K562 (cell line): ENCODE data around the gene TGFB2. TPM values are rescaled to one million over a fixed set of nuclear protein-coding genes. Genes with fewer than 3 reads are reported as not detected.

Experiments
- ESRRB ChIP-seq: fragments of 250-450 bp; sonication (Bioruptor Pico); IDR thresholded peaks from 2 replicates; pipeline ENCODE4 v1.5.0; 2020; ENCODE audit warnings: mild to moderate bottlenecking, moderate library complexity, borderline replicate concordance
- FOXM1 ChIP-seq, 2 experiments: fragments of 450-650 bp in 1 of 2; sonication (generic) in 1 of 2; formaldehyde crosslinking in 1 of 2; IDR thresholded peaks; 2 replicates each; pipeline versions ENCODE4 v1.6.1 to v1.9.0; 2017 to 2022; ENCODE audit warnings: low read depth in 2 of 2, mild to moderate bottlenecking in 2 of 2, missing genetic modification reagents in 1 of 2, moderate library complexity in 1 of 2
- TBL1XR1 ChIP-seq, 2 experiments: IDR thresholded peaks; 2 replicates each; pipeline ENCODE4 v1.6.1; 2012; ENCODE audit warnings: improper control_type of control experiment in 2 of 2, low read length in 2 of 2, mild to moderate bottlenecking in 1 of 2
- ZNF143 ChIP-seq: sonication (generic); formaldehyde crosslinking; IDR thresholded peaks from 2 replicates; pipeline ENCODE4 v1.9.0; 2022; ENCODE audit warnings: mild to moderate bottlenecking, missing genetic modification reagents
- ZNF57 ChIP-seq: fragments of 450-650 bp; formaldehyde crosslinking; IDR thresholded peaks from 2 replicates; pipeline ENCODE4 v1.4.0; 2020; ENCODE audit warnings: mild to moderate bottlenecking, moderate library complexity
- ZNF75A ChIP-seq: fragments of 450-650 bp; formaldehyde crosslinking; IDR thresholded peaks from 2 replicates; pipeline ENCODE4 v1.4.0; 2020; ENCODE audit warnings: mild to moderate bottlenecking
- polyA plus RNA-seq, 8 experiments: library from polyadenylated mRNA; depleted of rRNA in 4 of 8; stranded (reverse) in 5 of 8; unstranded in 3 of 8; fragments of >200 nt; fragmentation: Nextera tagmentation in 2 of 8; fragmentation: Illumina TruSeq in 1 of 8; extraction: Ambion mirVana in 2 of 8; extraction: Trizol in 1 of 8; gene quantifications; 2 replicates each; pipeline versions ENCODE4 v1.2.1 to v1.2.3, GENCODE V29; 2011 to 2014; ENCODE audit warnings: inconsistent platforms in 1 of 8, missing spikeins in 1 of 8
- total RNA-seq, 7 experiments: library from RNA; depleted of rRNA in 6 of 7; stranded (reverse); fragments of >200 nt in 6 of 7; fragmentation: Illumina TruSeq in 2 of 7; extraction: Trizol in 2 of 7; gene quantifications; 2 replicates each; pipeline versions ENCODE4 v1.2.1 to v1.2.3, GENCODE V29; 2011 to 2021; ENCODE audit warnings: low replicate concordance in 1 of 7
- TF ChIP-seq, protein P1 (sequence below): fragments of 450-650 bp; IDR thresholded peaks from 2 replicates; pipeline ENCODE4 v1.6.1; 2016; ENCODE audit warnings: mild to moderate bottlenecking, moderate library complexity
- TF ChIP-seq, protein P2 (sequence below): sonication (generic); formaldehyde crosslinking; IDR thresholded peaks from 2 replicates; pipeline ENCODE4 v1.8.0; 2022; ENCODE audit warnings: mild to moderate bottlenecking, low read depth, missing genetic modification reagents
- TF ChIP-seq, protein P3 (sequence below): fragments of 450-650 bp; IDR thresholded peaks from 2 replicates; pipeline ENCODE4 v1.6.1; 2017; ENCODE audit warnings: antibody characterized with exemption
- TF ChIP-seq, protein P4 (sequence below): fragments of 450-650 bp; formaldehyde crosslinking; IDR thresholded peaks from 2 replicates; pipeline ENCODE4 v1.4.0; 2020; ENCODE audit warnings: mild to moderate bottlenecking, moderate library complexity

The TGFB2 gene
- total and polyA plus RNA-seq, 9 of the 15 experiments (the other 6 are each of a cell fraction or from before 2014, with no cell fraction given): 0.03 to 0.41 (median 0.11) TPM; not detected in 3

DNA sequence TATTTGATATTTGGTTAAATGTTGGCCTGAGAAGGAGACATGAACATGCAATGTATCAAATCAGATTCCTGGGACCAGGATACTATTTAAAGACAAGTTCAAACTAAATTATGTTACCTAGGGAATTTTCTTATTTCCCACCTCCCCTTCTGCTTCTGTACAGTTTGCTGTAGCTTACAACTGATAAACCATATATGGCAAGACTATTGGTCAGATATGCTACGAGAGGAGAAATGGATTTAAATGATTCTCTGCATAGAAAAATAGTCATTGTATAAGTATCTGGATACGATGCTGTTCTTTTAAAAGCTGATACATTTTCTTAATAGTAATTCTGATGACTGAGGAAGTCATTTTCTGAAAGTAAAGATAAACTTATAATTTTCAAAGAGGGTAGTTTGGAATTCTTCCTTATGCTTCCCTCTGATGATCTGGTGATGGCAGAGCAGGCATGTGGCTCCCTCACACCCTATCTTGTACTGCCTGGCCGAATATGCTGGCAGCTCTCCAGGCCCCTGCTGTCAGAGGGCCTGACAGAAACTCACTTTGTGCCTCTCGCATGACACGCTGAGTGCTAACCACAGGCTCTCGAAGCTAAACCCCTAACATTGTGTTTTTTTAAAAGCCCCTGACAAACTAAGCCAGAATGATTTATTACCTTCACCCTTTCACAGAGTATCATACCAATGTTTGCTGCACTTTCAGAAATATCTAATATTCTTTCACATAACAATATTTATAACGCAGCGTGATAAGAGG, 40.7 kb upstream of the TGFB2 start (continued):
- TF ChIP-seq, protein P1, sequence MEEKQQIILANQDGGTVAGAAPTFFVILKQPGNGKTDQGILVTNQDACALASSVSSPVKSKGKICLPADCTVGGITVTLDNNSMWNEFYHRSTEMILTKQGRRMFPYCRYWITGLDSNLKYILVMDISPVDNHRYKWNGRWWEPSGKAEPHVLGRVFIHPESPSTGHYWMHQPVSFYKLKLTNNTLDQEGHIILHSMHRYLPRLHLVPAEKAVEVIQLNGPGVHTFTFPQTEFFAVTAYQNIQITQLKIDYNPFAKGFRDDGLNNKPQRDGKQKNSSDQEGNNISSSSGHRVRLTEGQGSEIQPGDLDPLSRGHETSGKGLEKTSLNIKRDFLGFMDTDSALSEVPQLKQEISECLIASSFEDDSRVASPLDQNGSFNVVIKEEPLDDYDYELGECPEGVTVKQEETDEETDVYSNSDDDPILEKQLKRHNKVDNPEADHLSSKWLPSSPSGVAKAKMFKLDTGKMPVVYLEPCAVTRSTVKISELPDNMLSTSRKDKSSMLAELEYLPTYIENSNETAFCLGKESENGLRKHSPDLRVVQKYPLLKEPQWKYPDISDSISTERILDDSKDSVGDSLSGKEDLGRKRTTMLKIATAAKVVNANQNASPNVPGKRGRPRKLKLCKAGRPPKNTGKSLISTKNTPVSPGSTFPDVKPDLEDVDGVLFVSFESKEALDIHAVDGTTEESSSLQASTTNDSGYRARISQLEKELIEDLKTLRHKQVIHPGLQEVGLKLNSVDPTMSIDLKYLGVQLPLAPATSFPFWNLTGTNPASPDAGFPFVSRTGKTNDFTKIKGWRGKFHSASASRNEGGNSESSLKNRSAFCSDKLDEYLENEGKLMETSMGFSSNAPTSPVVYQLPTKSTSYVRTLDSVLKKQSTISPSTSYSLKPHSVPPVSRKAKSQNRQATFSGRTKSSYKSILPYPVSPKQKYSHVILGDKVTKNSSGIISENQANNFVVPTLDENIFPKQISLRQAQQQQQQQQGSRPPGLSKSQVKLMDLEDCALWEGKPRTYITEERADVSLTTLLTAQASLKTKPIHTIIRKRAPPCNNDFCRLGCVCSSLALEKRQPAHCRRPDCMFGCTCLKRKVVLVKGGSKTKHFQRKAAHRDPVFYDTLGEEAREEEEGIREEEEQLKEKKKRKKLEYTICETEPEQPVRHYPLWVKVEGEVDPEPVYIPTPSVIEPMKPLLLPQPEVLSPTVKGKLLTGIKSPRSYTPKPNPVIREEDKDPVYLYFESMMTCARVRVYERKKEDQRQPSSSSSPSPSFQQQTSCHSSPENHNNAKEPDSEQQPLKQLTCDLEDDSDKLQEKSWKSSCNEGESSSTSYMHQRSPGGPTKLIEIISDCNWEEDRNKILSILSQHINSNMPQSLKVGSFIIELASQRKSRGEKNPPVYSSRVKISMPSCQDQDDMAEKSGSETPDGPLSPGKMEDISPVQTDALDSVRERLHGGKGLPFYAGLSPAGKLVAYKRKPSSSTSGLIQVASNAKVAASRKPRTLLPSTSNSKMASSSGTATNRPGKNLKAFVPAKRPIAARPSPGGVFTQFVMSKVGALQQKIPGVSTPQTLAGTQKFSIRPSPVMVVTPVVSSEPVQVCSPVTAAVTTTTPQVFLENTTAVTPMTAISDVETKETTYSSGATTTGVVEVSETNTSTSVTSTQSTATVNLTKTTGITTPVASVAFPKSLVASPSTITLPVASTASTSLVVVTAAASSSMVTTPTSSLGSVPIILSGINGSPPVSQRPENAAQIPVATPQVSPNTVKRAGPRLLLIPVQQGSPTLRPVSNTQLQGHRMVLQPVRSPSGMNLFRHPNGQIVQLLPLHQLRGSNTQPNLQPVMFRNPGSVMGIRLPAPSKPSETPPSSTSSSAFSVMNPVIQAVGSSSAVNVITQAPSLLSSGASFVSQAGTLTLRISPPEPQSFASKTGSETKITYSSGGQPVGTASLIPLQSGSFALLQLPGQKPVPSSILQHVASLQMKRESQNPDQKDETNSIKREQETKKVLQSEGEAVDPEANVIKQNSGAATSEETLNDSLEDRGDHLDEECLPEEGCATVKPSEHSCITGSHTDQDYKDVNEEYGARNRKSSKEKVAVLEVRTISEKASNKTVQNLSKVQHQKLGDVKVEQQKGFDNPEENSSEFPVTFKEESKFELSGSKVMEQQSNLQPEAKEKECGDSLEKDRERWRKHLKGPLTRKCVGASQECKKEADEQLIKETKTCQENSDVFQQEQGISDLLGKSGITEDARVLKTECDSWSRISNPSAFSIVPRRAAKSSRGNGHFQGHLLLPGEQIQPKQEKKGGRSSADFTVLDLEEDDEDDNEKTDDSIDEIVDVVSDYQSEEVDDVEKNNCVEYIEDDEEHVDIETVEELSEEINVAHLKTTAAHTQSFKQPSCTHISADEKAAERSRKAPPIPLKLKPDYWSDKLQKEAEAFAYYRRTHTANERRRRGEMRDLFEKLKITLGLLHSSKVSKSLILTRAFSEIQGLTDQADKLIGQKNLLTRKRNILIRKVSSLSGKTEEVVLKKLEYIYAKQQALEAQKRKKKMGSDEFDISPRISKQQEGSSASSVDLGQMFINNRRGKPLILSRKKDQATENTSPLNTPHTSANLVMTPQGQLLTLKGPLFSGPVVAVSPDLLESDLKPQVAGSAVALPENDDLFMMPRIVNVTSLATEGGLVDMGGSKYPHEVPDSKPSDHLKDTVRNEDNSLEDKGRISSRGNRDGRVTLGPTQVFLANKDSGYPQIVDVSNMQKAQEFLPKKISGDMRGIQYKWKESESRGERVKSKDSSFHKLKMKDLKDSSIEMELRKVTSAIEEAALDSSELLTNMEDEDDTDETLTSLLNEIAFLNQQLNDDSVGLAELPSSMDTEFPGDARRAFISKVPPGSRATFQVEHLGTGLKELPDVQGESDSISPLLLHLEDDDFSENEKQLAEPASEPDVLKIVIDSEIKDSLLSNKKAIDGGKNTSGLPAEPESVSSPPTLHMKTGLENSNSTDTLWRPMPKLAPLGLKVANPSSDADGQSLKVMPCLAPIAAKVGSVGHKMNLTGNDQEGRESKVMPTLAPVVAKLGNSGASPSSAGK: peak; percentile 96
- TF ChIP-seq, protein P2, sequence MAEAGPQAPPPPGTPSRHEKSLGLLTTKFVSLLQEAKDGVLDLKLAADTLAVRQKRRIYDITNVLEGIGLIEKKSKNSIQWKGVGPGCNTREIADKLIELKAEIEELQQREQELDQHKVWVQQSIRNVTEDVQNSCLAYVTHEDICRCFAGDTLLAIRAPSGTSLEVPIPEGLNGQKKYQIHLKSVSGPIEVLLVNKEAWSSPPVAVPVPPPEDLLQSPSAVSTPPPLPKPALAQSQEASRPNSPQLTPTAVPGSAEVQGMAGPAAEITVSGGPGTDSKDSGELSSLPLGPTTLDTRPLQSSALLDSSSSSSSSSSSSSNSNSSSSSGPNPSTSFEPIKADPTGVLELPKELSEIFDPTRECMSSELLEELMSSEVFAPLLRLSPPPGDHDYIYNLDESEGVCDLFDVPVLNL (CRISPR knock-in tag): no peak
- TF ChIP-seq ZNF57 (CRISPR knock-in tag): no peak
- TF ChIP-seq TBL1XR1 (IDR thresholded peaks at IDR 0.05; ENCODE audit: low read length in 2 of 2): no peak
- TF ChIP-seq FOXM1 (IDR thresholded peaks at IDR 0.05; ENCODE audit: low read depth): peak; percentile 82; the same call in 1 of the 2 replicates
- no peak for TF ChIP-seq FOXM1 (CRISPR knock-in tag; IDR thresholded peaks at IDR 0.05; ENCODE audit: low read depth)
- TF ChIP-seq, protein P3, sequence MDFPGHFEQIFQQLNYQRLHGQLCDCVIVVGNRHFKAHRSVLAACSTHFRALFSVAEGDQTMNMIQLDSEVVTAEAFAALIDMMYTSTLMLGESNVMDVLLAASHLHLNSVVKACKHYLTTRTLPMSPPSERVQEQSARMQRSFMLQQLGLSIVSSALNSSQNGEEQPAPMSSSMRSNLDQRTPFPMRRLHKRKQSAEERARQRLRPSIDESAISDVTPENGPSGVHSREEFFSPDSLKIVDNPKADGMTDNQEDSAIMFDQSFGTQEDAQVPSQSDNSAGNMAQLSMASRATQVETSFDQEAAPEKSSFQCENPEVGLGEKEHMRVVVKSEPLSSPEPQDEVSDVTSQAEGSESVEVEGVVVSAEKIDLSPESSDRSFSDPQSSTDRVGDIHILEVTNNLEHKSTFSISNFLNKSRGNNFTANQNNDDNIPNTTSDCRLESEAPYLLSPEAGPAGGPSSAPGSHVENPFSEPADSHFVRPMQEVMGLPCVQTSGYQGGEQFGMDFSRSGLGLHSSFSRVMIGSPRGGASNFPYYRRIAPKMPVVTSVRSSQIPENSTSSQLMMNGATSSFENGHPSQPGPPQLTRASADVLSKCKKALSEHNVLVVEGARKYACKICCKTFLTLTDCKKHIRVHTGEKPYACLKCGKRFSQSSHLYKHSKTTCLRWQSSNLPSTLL: no peak
- TF ChIP-seq ZNF75A (CRISPR knock-in tag): peak; percentile 59
- no peak for TF ChIP-seq ZNF143 (CRISPR knock-in tag)
- no peak for TF ChIP-seq ESRRB
- TF ChIP-seq, protein P4, sequence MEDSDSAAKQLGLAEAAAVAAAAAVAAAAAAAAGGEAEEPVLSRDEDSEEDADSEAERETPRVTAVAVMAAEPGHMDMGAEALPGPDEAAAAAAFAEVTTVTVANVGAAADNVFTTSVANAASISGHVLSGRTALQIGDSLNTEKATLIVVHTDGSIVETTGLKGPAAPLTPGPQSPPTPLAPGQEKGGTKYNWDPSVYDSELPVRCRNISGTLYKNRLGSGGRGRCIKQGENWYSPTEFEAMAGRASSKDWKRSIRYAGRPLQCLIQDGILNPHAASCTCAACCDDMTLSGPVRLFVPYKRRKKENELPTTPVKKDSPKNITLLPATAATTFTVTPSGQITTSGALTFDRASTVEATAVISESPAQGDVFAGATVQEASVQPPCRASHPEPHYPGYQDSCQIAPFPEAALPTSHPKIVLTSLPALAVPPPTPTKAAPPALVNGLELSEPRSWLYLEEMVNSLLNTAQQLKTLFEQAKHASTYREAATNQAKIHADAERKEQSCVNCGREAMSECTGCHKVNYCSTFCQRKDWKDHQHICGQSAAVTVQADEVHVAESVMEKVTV: no peak
